HEK293T (cell line): ENCODE data around the gene PRKAR1B.

ENCODE experiments used
- BHLHE40 ChIP-seq: fragments of 450-650 bp; IDR thresholded peaks from 2 replicates; pipeline ENCODE4 v1.6.1; 2016; ENCODE audit warnings: mild to moderate bottlenecking, moderate library complexity, borderline replicate concordance
- ELF4 ChIP-seq: fragments of 450-650 bp; IDR thresholded peaks from 2 replicates; pipeline ENCODE4 v1.6.1; 2017; ENCODE audit warnings: antibody characterized with exemption
- FOXA1 ChIP-seq: fragments of 450-650 bp; IDR thresholded peaks from 2 replicates; pipeline ENCODE4 v1.6.1; 2016; ENCODE audit warnings: mild to moderate bottlenecking
- FOXK2 ChIP-seq: fragments of 450-650 bp; IDR thresholded peaks from 2 replicates; pipeline ENCODE4 v1.6.1; 2016; ENCODE audit warnings: mild to moderate bottlenecking
- FOXM1 ChIP-seq: fragments of 450-650 bp; IDR thresholded peaks from 2 replicates; pipeline ENCODE4 v1.6.1; 2017; ENCODE audit warnings: mild to moderate bottlenecking, borderline replicate concordance
- HDGF ChIP-seq: fragments of 450-650 bp; IDR thresholded peaks from 2 replicates; pipeline ENCODE4 v1.6.1; 2017; ENCODE audit warnings: antibody characterized with exemption, borderline replicate concordance
- L3MBTL2 ChIP-seq: fragments of 450-650 bp; conservative IDR thresholded peaks from 2 replicates; pipeline ENCODE4 v1.6.1; 2016; ENCODE audit warnings: mild to moderate bottlenecking
- LEF1 ChIP-seq: fragments of 450-650 bp; IDR thresholded peaks from 2 replicates; pipeline ENCODE4 v1.6.1; 2017; ENCODE audit warnings: mild to moderate bottlenecking, borderline replicate concordance
- NFRKB ChIP-seq: fragments of 450-650 bp; IDR thresholded peaks from 2 replicates; pipeline ENCODE4 v1.6.1; 2016; ENCODE audit warnings: mild to moderate bottlenecking, moderate library complexity
- PKNOX1 ChIP-seq: fragments of 450-650 bp; IDR thresholded peaks from 2 replicates; pipeline ENCODE4 v1.6.1; 2016
- SP1 ChIP-seq: fragments of 450-650 bp; IDR thresholded peaks from 2 replicates; pipeline ENCODE4 v1.6.1; 2017
- SUZ12 ChIP-seq: fragments of 450-650 bp; IDR thresholded peaks from 2 replicates; pipeline ENCODE4 v1.6.1; 2016; ENCODE audit warnings: mild to moderate bottlenecking
- ZNF384 ChIP-seq: fragments of 450-650 bp; IDR thresholded peaks from 2 replicates; pipeline ENCODE4 v1.6.1; 2016

GRCh38 chr7:568031-568951 is 158.8 kb downstream of the PRKAR1B start:
- TF ChIP-seq HDGF (no peak), SP1 (no peak), FOXA1 (no peak), ZNF384 (no peak), L3MBTL2 (no peak), FOXM1 (no peak), ELF4 (no peak), BHLHE40 (no peak), NFRKB (no peak), PKNOX1 (no peak), SUZ12 (no peak), LEF1 (no peak), FOXK2 (no peak)
